Chondrocyte (in vitro differentiated cells): ENCODE measurements around the gene ZNF565. TPM values are rescaled to one million over a fixed set of nuclear protein-coding genes. Genes with fewer than 3 reads are reported as not detected.
"Not testable (repeated sequence)": the region's sequence is repeated elsewhere in the genome, so short reads cannot be mapped to it uniquely, and the experiment has no call there.

Experiments
- DNase-seq: peaks from one replicate; pipeline ENCODE4 v3.0.0; 2021; ENCODE audit warnings: mixed read lengths, low spot score
- H3K27ac Mint-ChIP-seq: one replicate; pipeline ENCODE4 v1.8.0; 2021; ENCODE audit warnings: mild to moderate bottlenecking, moderate library complexity, mixed read lengths; ENCODE audit not compliant: unreplicated experiment
- H3K27me3 Mint-ChIP-seq: 2 replicates; pipeline ENCODE4 v1.8.0; 2021; ENCODE audit warnings: low read depth, mixed read lengths
- H3K36me3 Mint-ChIP-seq: 2 replicates; pipeline ENCODE4 v1.8.0; 2021; ENCODE audit warnings: low read depth, mixed read lengths
- H3K4me1 Mint-ChIP-seq: 2 replicates; pipeline ENCODE4 v1.8.0; 2021; ENCODE audit warnings: low read depth, mild to moderate bottlenecking, mixed read lengths
- H3K4me3 Mint-ChIP-seq: one replicate; pipeline ENCODE4 v1.8.0; 2021; ENCODE audit warnings: mild to moderate bottlenecking, moderate library complexity, mixed read lengths; ENCODE audit not compliant: unreplicated experiment
- H3K9me3 Mint-ChIP-seq: 2 replicates; pipeline ENCODE4 v1.8.0; 2021; ENCODE audit warnings: low read depth, mixed read lengths
- CTCF ChIP-seq: fragments of 200-600 bp; sonication (generic); IDR thresholded peaks from 2 replicates; pipeline ENCODE4 v1.5.0; 2021; ENCODE audit warnings: antibody characterized with exemption, mild to moderate bottlenecking, moderate library complexity
- total RNA-seq: library from RNA; stranded (reverse); gene quantifications from 3 replicates; pipeline ENCODE4 v1.2.1, GENCODE V29; 2021

ZNF565 gene
- total RNA-seq, 1 donor from 2014 or later = 4.9 TPM

GRCh38 chr19:36139473-36140303, 74.8 kb downstream of the ZNF565 start, which contains the start of gene CAPNS1:
Gene CAPNS1 (plus strand): TSS chr19:36140066. CDS start chr19:36141012, 946 bp downstream.
- H3K4me3 Mint-ChIP-seq = peak within 1 kb of the TSS; percentile 97
- H3K36me3 Mint-ChIP-seq = peaks cover 15% of the 10 kb centered on the region
- no peaks in the 10 kb centered on the region for H3K9me3 Mint-ChIP-seq
- H3K27ac Mint-ChIP-seq = peak within 1 kb of the TSS; percentile 98
- H3K27me3 Mint-ChIP-seq = no peaks in the 10 kb centered on the region
- DNase-seq = peak; percentile 99
- H3K4me1 Mint-ChIP-seq = peaks cover 26% of the 10 kb centered on the region
- peak; percentile 50 for TF ChIP-seq CTCF

GRCh38 chr19:36139120-36139472, 75.4 kb downstream of the ZNF565 start:
- Mint-ChIP-seq H3K36me3 (peaks cover 12% of the 10 kb centered on the region), H3K4me3 (peak overlapping the region; percentile 97), H3K27ac (peak overlapping the region; percentile 98), H3K27me3 (no peaks in the 10 kb centered on the region), H3K4me1 (peaks cover 26% of the 10 kb centered on the region), H3K9me3 (no peaks in the 10 kb centered on the region)
- DNase-seq = no peak
- no peak for TF ChIP-seq CTCF

GRCh38 chr19:36136964-36137686, 77.3 kb downstream of the ZNF565 start:
- peak overlapping the region; percentile 5 for H3K4me3 Mint-ChIP-seq
- no peak for DNase-seq

DNA sequence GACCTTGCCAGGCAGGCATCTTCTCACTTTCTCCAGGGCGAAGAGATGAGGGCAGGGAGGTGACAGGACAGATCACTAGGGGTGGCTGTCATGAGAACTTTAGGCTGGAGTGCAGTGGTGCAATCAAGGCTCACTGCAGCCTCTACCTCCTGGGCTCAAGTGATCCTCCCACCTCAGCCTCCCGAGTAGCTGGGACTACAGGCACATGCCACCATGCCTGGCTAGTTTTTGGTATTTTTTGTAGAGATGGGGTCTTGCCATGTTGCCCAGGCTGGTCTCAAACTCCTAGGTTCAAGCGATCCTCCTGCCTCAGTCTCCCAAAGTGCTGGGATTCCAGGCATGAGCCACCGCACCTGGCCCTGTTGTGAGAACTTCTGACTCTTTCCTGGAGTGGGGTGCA, 79.6 kb downstream of the ZNF565 start:
- not testable (repeated sequence) for H3K27ac Mint-ChIP-seq, DNase-seq, H3K27me3 Mint-ChIP-seq, H3K9me3 Mint-ChIP-seq, H3K36me3 Mint-ChIP-seq, H3K4me3 Mint-ChIP-seq
- peaks cover 16% of the 10 kb centered on the region for H3K4me1 Mint-ChIP-seq

More at GRCh38 chr19:36136964-36137686, 77.3 kb downstream of the ZNF565 start:
- TF ChIP-seq CTCF = no peak
- Mint-ChIP-seq H3K27me3 (no peaks in the 10 kb centered on the region), H3K4me1 (peaks cover 26% of the 10 kb centered on the region), H3K9me3 (no peaks in the 10 kb centered on the region), H3K27ac (peak overlapping the region; percentile 83), H3K36me3 (peaks cover 6% of the 10 kb centered on the region)

Other genes starting within 250 kb of the ZNF565 start
- gene SDHAF1, start 219.5 kb downstream of the ZNF565 start, total RNA-seq = 10.8 to 12.0 TPM (median 11.2 TPM) in 3 replicates
- 0.27 to 1.2 TPM (median 0.49 TPM) in 3 replicates for gene SYNE4, start 205.9 kb downstream of the ZNF565 start, total RNA-seq
- 17.9 to 23.7 TPM (median 19.9 TPM) in 3 replicates for gene ALKBH6, start 200.5 kb downstream of the ZNF565 start, total RNA-seq
- 51.2 to 59.0 TPM (median 53.8 TPM) in 3 replicates for gene CLIP3, start 181.8 kb downstream of the ZNF565 start, total RNA-seq
- gene THAP8, start 160.4 kb downstream of the ZNF565 start, total RNA-seq = 6.6 to 10.2 TPM (median 8.9 TPM) in 3 replicates
- 3.0 to 6.0 TPM (median 3.7 TPM) in 3 replicates for gene WDR62, start 159.8 kb downstream of the ZNF565 start, total RNA-seq
- gene OVOL3, start 103.5 kb downstream of the ZNF565 start, total RNA-seq = not detected in 3 replicates
- gene POLR2I, start 99.8 kb downstream of the ZNF565 start, total RNA-seq = 43.5 to 61.6 TPM (median 49.2 TPM) in 3 replicates
- gene TBCB, start 99.2 kb downstream of the ZNF565 start, total RNA-seq = 181 to 201 TPM (median 199 TPM) in 3 replicates
- 509 to 762 TPM (median 724 TPM) in 3 replicates for gene CAPNS1, start 74.6 kb downstream of the ZNF565 start, total RNA-seq
- not detected in 3 replicates for gene COX7A1, start 62.2 kb downstream of the ZNF565 start, total RNA-seq
- 62.2 to 69.0 TPM (median 63.8 TPM) in 3 replicates for gene ZNF146, start 441 bp upstream of the ZNF565 start, total RNA-seq
- gene ZFP14, start 164.5 kb upstream of the ZNF565 start, total RNA-seq = 3.2 to 6.3 TPM (median 3.8 TPM) in 3 replicates
- 8.2 to 9.3 TPM (median 8.9 TPM) in 3 replicates for gene ZFP82, start 204.0 kb upstream of the ZNF565 start, total RNA-seq